Keratinocyte (primary cell): ENCODE results near the gene NPM1. TPM values are rescaled to one million over a fixed set of nuclear protein-coding genes. Genes with fewer than 3 reads are reported as not detected.

Experiments
- DNase-seq: peaks from one replicate; pipeline ENCODE4 v3.0.0-alpha.2; 2011; ENCODE audit warnings: low read depth, missing footprints, low spot score
- FAIRE-seq: peaks from 2 replicates; lab custom pipeline; 2011; peaks lifted over from hg19 to GRCh38; lab: Jason Lieb, UNC
- H2AFZ ChIP-seq: 2 replicates; pipeline ENCODE4 v1.6.0; 2012; ENCODE audit warnings: low read length, control low read depth, inconsistent platforms; ENCODE audit not compliant: control insufficient read depth
- H3K27ac ChIP-seq: 2 replicates; pipeline ENCODE4 v1.5.1; 2011; ENCODE audit warnings: low read length; ENCODE audit not compliant: control insufficient read depth, insufficient read depth
- H3K27me3 ChIP-seq: 3 replicates; pipeline ENCODE4 v1.6.0; 2011; ENCODE audit warnings: low read length; ENCODE audit not compliant: control insufficient read depth, insufficient read depth; ENCODE audit errors: extremely low read depth
- H3K36me3 ChIP-seq, 2 experiments: 2 replicates in 1 of 2; 3 replicates in 1 of 2; pipeline ENCODE4 v1.5.1; 2011; ENCODE audit warnings: low read length in 2 of 2, mild to moderate bottlenecking in 1 of 2; ENCODE audit not compliant: control insufficient read depth in 2 of 2, insufficient read depth in 2 of 2; ENCODE audit errors: extremely low read depth in 1 of 2
- H3K4me1 ChIP-seq: 3 replicates; pipeline ENCODE4 v1.5.1; 2011; ENCODE audit warnings: low read length; ENCODE audit not compliant: control insufficient read depth, insufficient read depth; ENCODE audit errors: extremely low read depth
- H3K4me2 ChIP-seq: 3 replicates; pipeline ENCODE4 v1.6.0; 2011; ENCODE audit warnings: low read depth, low read length; ENCODE audit not compliant: control insufficient read depth, insufficient read depth; ENCODE audit errors: extremely low read depth
- H3K4me3 ChIP-seq, 3 experiments: fragments of 200-600 bp in 1 of 3; sonication (generic) in 1 of 3; 2 replicates in 2 of 3; 3 replicates in 1 of 3; pipeline ENCODE4 v1.5.1; 2011 to 2016; ENCODE audit warnings: low read length in 3 of 3, mild to moderate bottlenecking in 3 of 3, control low read depth in 2 of 3, inconsistent platforms in 1 of 3, low read depth in 1 of 3, mixed read lengths in 1 of 3, mixed run types in 1 of 3, moderate library complexity in 1 of 3; ENCODE audit not compliant: control insufficient read depth in 2 of 3, insufficient read depth in 2 of 3; ENCODE audit errors: extremely low read depth in 1 of 3
- H3K79me2 ChIP-seq: 2 replicates; pipeline ENCODE4 v1.6.0; 2012; ENCODE audit warnings: low read length; ENCODE audit not compliant: control insufficient read depth, insufficient read depth
- H3K9ac ChIP-seq: 3 replicates; pipeline ENCODE4 v1.6.0; 2011; ENCODE audit warnings: low read length; ENCODE audit not compliant: control insufficient read depth, insufficient read depth; ENCODE audit errors: extremely low read depth
- H3K9me1 ChIP-seq: 3 replicates; pipeline ENCODE4 v1.6.0; 2011; ENCODE audit warnings: low read length; ENCODE audit not compliant: control insufficient read depth, insufficient read depth; ENCODE audit errors: extremely low read depth
- H3K9me3 ChIP-seq: 2 replicates; pipeline ENCODE4 v1.5.1; 2012; ENCODE audit warnings: low read depth, low read length; ENCODE audit not compliant: control insufficient read depth
- H4K20me1 ChIP-seq: 3 replicates; pipeline ENCODE4 v1.6.0; 2011; ENCODE audit warnings: low read length; ENCODE audit not compliant: control insufficient read depth, insufficient read depth; ENCODE audit errors: extremely low read depth
- EZH2 ChIP-seq: IDR thresholded peaks from one replicate; pipeline ENCODE4 v1.6.1; 2012; ENCODE audit warnings: inconsistent platforms, mild to moderate bottlenecking, low read length, moderate library complexity
- dilution Hi-C: fragments of 300-500 bp; cut with MboI; formaldehyde crosslinking; loops from one replicate; pipeline ENCODE4 v1.7.0; 2020; ENCODE audit warnings: low sequenced_read_pairs; ENCODE audit not compliant: extremely low pct_ligation_motif_present
- polyA plus RNA-seq, 5 experiments: library from polyadenylated mRNA; depleted of rRNA in 3 of 5; stranded (reverse) in 3 of 5; stranded (forward) in 1 of 5; unstranded in 1 of 5; fragments of >200 nt; gene quantifications; 1 replicate in 1 of 5; 2 replicates in 3 of 5; 3 replicates in 1 of 5; pipeline versions ENCODE4 v1.2.1 to v1.2.3, GENCODE V29; 2011 to 2012; ENCODE audit warnings: missing spikeins in 2 of 5, low read depth in 1 of 5, low replicate concordance in 1 of 5
- TF ChIP-seq, protein P1 (sequence below), 3 experiments: IDR thresholded peaks in 1 of 3; conservative IDR thresholded peaks in 1 of 3; optimal IDR thresholded peaks in 1 of 3; 2 replicates in 2 of 3; 3 replicates in 1 of 3; pipeline versions ENCODE3 to v1.5.1; 2011; ENCODE audit warnings: low read length in 3 of 3, mild to moderate bottlenecking in 3 of 3, moderate library complexity in 2 of 3, control low read depth in 1 of 3, inconsistent platforms in 1 of 3; ENCODE audit not compliant: insufficient read depth in 2 of 3; ENCODE audit errors: extremely low read depth in 1 of 3

Gene NPM1
- polyA plus RNA-seq, 1 donor (not counting 4 experiments of a cell fraction or from before 2014, with no cell fraction given): 2,398 TPM

DNA sequence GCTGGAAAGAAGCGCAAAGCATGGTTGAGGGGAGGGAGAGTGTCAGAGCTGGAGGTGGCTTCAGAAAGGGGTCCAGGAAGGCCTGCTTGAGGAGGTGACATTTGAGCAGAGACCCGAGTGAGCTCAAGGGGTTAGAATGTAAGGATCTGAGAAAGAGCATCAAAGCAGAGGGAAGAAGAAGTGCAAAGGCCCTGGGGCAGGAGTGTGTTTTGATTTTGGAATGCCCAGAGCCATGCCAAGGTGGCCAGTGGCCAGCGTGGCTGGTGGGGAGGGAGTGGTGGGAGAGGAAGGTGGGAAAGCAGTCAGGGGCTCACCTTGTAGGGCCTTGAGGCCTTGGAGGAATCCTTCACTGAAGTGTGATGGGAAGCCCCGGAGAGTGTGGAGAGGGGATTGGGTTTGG lies 47.2 kb downstream of the NPM1 start:
- Histone ChIP-seq H3K9me3 (no peaks in the 10 kb centered on the region), H3K4me3 (no peak overlapping the region), H3K27me3 (no peaks in the 10 kb centered on the region), H4K20me1 (no peaks in the 10 kb centered on the region), H3K79me2 (no peaks in the 10 kb centered on the region), H3K36me3 (no peaks in the 10 kb centered on the region), H3K4me2 (no peak overlapping the region), H3K27ac (no peak overlapping the region), H3K9ac (no peak overlapping the region), H3K4me1 (no peaks in the 10 kb centered on the region), H2AFZ (no peak overlapping the region), H3K9me1 (no peaks in the 10 kb centered on the region)
- DNase-seq (no peak), FAIRE-seq (no peak)
- TF ChIP-seq, protein P1, sequence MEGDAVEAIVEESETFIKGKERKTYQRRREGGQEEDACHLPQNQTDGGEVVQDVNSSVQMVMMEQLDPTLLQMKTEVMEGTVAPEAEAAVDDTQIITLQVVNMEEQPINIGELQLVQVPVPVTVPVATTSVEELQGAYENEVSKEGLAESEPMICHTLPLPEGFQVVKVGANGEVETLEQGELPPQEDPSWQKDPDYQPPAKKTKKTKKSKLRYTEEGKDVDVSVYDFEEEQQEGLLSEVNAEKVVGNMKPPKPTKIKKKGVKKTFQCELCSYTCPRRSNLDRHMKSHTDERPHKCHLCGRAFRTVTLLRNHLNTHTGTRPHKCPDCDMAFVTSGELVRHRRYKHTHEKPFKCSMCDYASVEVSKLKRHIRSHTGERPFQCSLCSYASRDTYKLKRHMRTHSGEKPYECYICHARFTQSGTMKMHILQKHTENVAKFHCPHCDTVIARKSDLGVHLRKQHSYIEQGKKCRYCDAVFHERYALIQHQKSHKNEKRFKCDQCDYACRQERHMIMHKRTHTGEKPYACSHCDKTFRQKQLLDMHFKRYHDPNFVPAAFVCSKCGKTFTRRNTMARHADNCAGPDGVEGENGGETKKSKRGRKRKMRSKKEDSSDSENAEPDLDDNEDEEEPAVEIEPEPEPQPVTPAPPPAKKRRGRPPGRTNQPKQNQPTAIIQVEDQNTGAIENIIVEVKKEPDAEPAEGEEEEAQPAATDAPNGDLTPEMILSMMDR (optimal IDR thresholded peaks at IDR 0.05 in 1 of 3, IDR thresholded peaks at IDR 0.05 in 1 of 3, conservative IDR thresholded peaks at IDR 0.05 in 1 of 3; ENCODE audit: extremely low read depth in 1 of 3, insufficient read depth in 2 of 3, low read length in 3 of 3): no peak
- TF ChIP-seq EZH2: no peak
- dilution Hi-C loops: no loop called here

DNA sequence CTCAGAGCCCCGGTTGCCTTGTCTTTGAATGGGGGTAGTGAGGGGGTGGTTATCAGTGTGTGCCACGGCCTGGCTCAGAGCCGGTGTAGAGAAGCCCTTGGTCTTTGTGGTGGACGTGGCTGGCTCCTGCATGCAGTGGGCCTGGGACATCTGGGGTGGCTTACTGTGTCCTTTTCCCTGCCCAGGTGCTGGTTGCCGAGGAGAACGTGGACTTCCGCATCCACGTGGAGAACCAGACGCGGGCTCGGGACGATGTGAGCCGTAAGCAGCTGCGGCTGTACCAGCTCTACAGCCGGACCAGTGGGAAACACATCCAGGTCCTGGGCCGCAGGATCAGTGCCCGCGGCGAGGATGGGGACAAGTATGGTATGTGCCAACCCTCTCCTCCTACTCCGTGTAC lies 48.3 kb downstream of the NPM1 start:
- no peaks in the 10 kb centered on the region for H3K9me3 ChIP-seq
- H3K27me3 ChIP-seq: no peaks in the 10 kb centered on the region
- dilution Hi-C loops: no loop called here
- no peak overlapping the region for H3K27ac ChIP-seq
- no peak overlapping the region for H2AFZ ChIP-seq
- no peaks in the 10 kb centered on the region for H3K79me2 ChIP-seq
- no peaks in the 10 kb centered on the region for H3K9me1 ChIP-seq
- H3K36me3 ChIP-seq: no peaks in the 10 kb centered on the region
- H3K4me1 ChIP-seq: no peaks in the 10 kb centered on the region
- DNase-seq (no peak), FAIRE-seq (no peak)
- H4K20me1 ChIP-seq: no peaks in the 10 kb centered on the region
- TF ChIP-seq EZH2: no peak
- TF ChIP-seq, protein P1 (optimal IDR thresholded peaks at IDR 0.05 in 1 of 3, IDR thresholded peaks at IDR 0.05 in 1 of 3, conservative IDR thresholded peaks at IDR 0.05 in 1 of 3; ENCODE audit: extremely low read depth in 1 of 3, insufficient read depth in 2 of 3, low read length in 3 of 3): no peak
- no peak overlapping the region for H3K4me2 ChIP-seq
- H3K9ac ChIP-seq: no peak overlapping the region
- H3K4me3 ChIP-seq: no peak overlapping the region
